WTC11 (cell line): ENCODE results near the gene PIMREG. TPM values are rescaled to one million over a fixed set of nuclear protein-coding genes. Genes with fewer than 3 reads are reported as not detected.

Experiments
- ATAC-seq: fragments of 200-7000 bp; cut with Tn5 transposase; 2 replicates; pipeline ENCODE4 v1.10.0; 2021; ENCODE audit warnings: mild to moderate bottlenecking, moderate library complexity
- CTCF ChIA-PET: fragments of 300-600 bp; sonication (Branson Sonifier 250); formaldehyde crosslinking; loops from one replicate; lab custom pipeline; 2021; ENCODE audit warnings: antibody characterized with exemption; lab: Charles Lee
- POLR2A ChIA-PET: fragments of 350-600 bp; sonication (Branson Sonifier 250); formaldehyde crosslinking; loops from one replicate; lab custom pipeline; 2021; ENCODE audit warnings: antibody characterized with exemption; lab: Charles Lee
- DNase-seq: peaks from one replicate; pipeline ENCODE4 v3.0.0; 2021; ENCODE audit warnings: low spot score
- H3K27ac Mint-ChIP-seq: 2 replicates; pipeline ENCODE4 v1.8.0; 2021; ENCODE audit warnings: mixed read lengths
- H3K27me3 Mint-ChIP-seq: 2 replicates; pipeline ENCODE4 v1.8.0; 2021; ENCODE audit warnings: low read depth, mild to moderate bottlenecking, moderate library complexity, mixed read lengths
- H3K36me3 Mint-ChIP-seq: 2 replicates; pipeline ENCODE4 v1.8.0; 2021; ENCODE audit warnings: mixed read lengths
- H3K4me1 Mint-ChIP-seq: 2 replicates; pipeline ENCODE4 v1.8.0; 2022; ENCODE audit warnings: mixed read lengths
- H3K4me3 Mint-ChIP-seq: 2 replicates; pipeline ENCODE4 v1.8.0; 2021; ENCODE audit warnings: mild to moderate bottlenecking, moderate library complexity, mixed read lengths
- H3K9me3 Mint-ChIP-seq: 2 replicates; pipeline ENCODE4 v1.8.0; 2021; ENCODE audit warnings: mixed read lengths
- CBFB ChIP-seq: sonication (generic); formaldehyde crosslinking; IDR thresholded peaks from 2 replicates; pipeline ENCODE4 v1.8.1; 2022; ENCODE audit warnings: mild to moderate bottlenecking, low read depth, missing genetic modification reagents
- ETV6 ChIP-seq: sonication (generic); formaldehyde crosslinking; IDR thresholded peaks from 2 replicates; pipeline ENCODE4 v1.8.1; 2022; ENCODE audit warnings: mild to moderate bottlenecking, missing genetic modification reagents
- FOXJ3 ChIP-seq: sonication (generic); formaldehyde crosslinking; IDR thresholded peaks from 2 replicates; pipeline ENCODE4 v1.9.0; 2021; ENCODE audit warnings: missing genetic modification reagents, mild to moderate bottlenecking, borderline replicate concordance
- GABPB1 ChIP-seq: sonication (generic); formaldehyde crosslinking; IDR thresholded peaks from 2 replicates; pipeline ENCODE4 v1.8.1; 2023; ENCODE audit warnings: mild to moderate bottlenecking, missing genetic modification reagents
- GTF2I ChIP-seq: fragments of 250-450 bp; sonication (Bioruptor Pico); conservative IDR thresholded peaks from 2 replicates; pipeline ENCODE4 v1.4.0; 2021; ENCODE audit warnings: mild to moderate bottlenecking
- JAZF1 ChIP-seq: fragments of 250-450 bp; sonication (Bioruptor Pico); IDR thresholded peaks from 2 replicates; pipeline ENCODE4 v1.9.0; 2021; ENCODE audit warnings: moderate library complexity, mild to moderate bottlenecking, inconsistent platforms
- JUN ChIP-seq: sonication (generic); formaldehyde crosslinking; IDR thresholded peaks from 2 replicates; pipeline ENCODE4 v1.8.0; 2023; ENCODE audit warnings: mild to moderate bottlenecking, missing genetic modification reagents
- KAT7 ChIP-seq: sonication (generic); formaldehyde crosslinking; IDR thresholded peaks from 2 replicates; pipeline ENCODE4 v1.8.1; 2023; ENCODE audit warnings: missing genetic modification reagents, mild to moderate bottlenecking, borderline replicate concordance
- MYBL2 ChIP-seq: sonication (generic); formaldehyde crosslinking; IDR thresholded peaks from 2 replicates; pipeline ENCODE4 v1.8.1; 2023; ENCODE audit warnings: mild to moderate bottlenecking, moderate library complexity, missing genetic modification reagents
- NFE2L1 ChIP-seq: sonication (generic); formaldehyde crosslinking; IDR thresholded peaks from 2 replicates; pipeline ENCODE4 v1.8.1; 2023; ENCODE audit warnings: missing genetic modification reagents
- RELA ChIP-seq: sonication (generic); formaldehyde crosslinking; IDR thresholded peaks from 2 replicates; pipeline ENCODE4 v1.8.1; 2022; ENCODE audit warnings: missing genetic modification reagents, mild to moderate bottlenecking, borderline replicate concordance
- RORB ChIP-seq: fragments of 250-450 bp; sonication (Bioruptor Pico); IDR thresholded peaks from 2 replicates; pipeline ENCODE4 v1.9.0; 2021; ENCODE audit warnings: mild to moderate bottlenecking
- ZNF232 ChIP-seq: sonication (generic); formaldehyde crosslinking; IDR thresholded peaks from 2 replicates; pipeline ENCODE4 v1.8.0; 2022; ENCODE audit warnings: mild to moderate bottlenecking, missing genetic modification reagents
- ZNF423 ChIP-seq: fragments of 250-450 bp; sonication (Bioruptor Pico); IDR thresholded peaks from 2 replicates; pipeline ENCODE4 v2.1.2; 2022; ENCODE audit warnings: mild to moderate bottlenecking, moderate library complexity
- total RNA-seq: library from RNA; stranded (reverse); gene quantifications from 3 replicates; pipeline ENCODE4 v1.2.3, GENCODE V29; 2021
- TF ChIP-seq, protein P1 (sequence below): fragments of 250-450 bp; sonication (Bioruptor Pico); IDR thresholded peaks from 2 replicates; pipeline ENCODE4 v1.9.0; 2021; ENCODE audit warnings: mild to moderate bottlenecking
- TF ChIP-seq, protein P2 (sequence below): fragments of 250-450 bp; sonication (Bioruptor Pico); conservative IDR thresholded peaks from 2 replicates; pipeline ENCODE4 v1.9.0; 2021; ENCODE audit warnings: mild to moderate bottlenecking
- TF ChIP-seq, protein P3 (sequence below): sonication (generic); formaldehyde crosslinking; IDR thresholded peaks from 2 replicates; pipeline ENCODE4 v1.8.1; 2023; ENCODE audit warnings: mild to moderate bottlenecking, missing genetic modification reagents, moderate library complexity
- TF ChIP-seq, protein P4 (sequence below): fragments of 250-450 bp; sonication (Bioruptor Pico); IDR thresholded peaks from 2 replicates; pipeline ENCODE4 v1.8.0; 2021; ENCODE audit warnings: mild to moderate bottlenecking
- TF ChIP-seq, protein P5 (sequence below): sonication (generic); formaldehyde crosslinking; IDR thresholded peaks from 2 replicates; pipeline ENCODE4 v1.8.0; 2022; ENCODE audit warnings: missing genetic modification reagents
- TF ChIP-seq, protein P6 (sequence below): sonication (generic); formaldehyde crosslinking; IDR thresholded peaks from 2 replicates; pipeline ENCODE4 v1.8.0; 2022; ENCODE audit warnings: mild to moderate bottlenecking, missing genetic modification reagents
- TF ChIP-seq, protein P7 (sequence below): sonication (generic); formaldehyde crosslinking; conservative IDR thresholded peaks from 2 replicates; pipeline ENCODE4 v1.8.1; 2023; ENCODE audit warnings: mild to moderate bottlenecking, low read depth, missing genetic modification reagents, moderate library complexity

Gene PIMREG
- total RNA-seq, 1 experiment from 2014 or later = 92.2 TPM

DNA sequence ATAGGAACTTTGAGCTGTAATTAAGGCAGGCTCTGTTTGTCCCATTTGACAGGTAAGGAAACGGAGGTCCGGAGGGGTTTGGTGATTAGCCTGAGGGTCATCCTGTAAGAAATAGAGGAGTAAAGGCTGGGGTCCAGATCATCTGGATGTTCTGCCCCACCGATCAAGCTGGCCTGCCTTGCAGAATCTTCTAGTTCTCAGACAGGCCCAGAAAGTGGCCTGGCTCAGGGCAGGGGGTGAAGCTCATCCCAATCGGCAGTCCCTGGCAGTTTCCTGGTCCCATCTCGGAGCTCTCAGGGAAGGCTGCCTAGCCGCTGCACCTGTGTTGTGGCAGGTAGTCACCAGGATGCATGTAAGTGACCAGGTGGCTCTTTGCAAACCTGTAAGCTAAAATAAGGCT, 4.2 kb downstream of the PIMREG start:
- no peak for DNase-seq
- H3K9me3 Mint-ChIP-seq = no peaks in the 10 kb centered on the region
- ATAC-seq = no peak
- TF ChIP-seq, protein P1, sequence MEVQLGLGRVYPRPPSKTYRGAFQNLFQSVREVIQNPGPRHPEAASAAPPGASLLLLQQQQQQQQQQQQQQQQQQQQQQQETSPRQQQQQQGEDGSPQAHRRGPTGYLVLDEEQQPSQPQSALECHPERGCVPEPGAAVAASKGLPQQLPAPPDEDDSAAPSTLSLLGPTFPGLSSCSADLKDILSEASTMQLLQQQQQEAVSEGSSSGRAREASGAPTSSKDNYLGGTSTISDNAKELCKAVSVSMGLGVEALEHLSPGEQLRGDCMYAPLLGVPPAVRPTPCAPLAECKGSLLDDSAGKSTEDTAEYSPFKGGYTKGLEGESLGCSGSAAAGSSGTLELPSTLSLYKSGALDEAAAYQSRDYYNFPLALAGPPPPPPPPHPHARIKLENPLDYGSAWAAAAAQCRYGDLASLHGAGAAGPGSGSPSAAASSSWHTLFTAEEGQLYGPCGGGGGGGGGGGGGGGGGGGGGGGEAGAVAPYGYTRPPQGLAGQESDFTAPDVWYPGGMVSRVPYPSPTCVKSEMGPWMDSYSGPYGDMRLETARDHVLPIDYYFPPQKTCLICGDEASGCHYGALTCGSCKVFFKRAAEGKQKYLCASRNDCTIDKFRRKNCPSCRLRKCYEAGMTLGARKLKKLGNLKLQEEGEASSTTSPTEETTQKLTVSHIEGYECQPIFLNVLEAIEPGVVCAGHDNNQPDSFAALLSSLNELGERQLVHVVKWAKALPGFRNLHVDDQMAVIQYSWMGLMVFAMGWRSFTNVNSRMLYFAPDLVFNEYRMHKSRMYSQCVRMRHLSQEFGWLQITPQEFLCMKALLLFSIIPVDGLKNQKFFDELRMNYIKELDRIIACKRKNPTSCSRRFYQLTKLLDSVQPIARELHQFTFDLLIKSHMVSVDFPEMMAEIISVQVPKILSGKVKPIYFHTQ (CRISPR knock-in tag) = no peak
- TF ChIP-seq ZNF423 = no peak
- no peak for TF ChIP-seq KAT7 (CRISPR knock-in tag)
- no peak for TF ChIP-seq FOXJ3 (CRISPR knock-in tag)
- no peak for TF ChIP-seq RORB (CRISPR knock-in tag)
- TF ChIP-seq RELA (CRISPR knock-in tag) = no peak
- TF ChIP-seq ETV6 (CRISPR knock-in tag) = no peak
- no peak for TF ChIP-seq CBFB (CRISPR knock-in tag)
- TF ChIP-seq, all 79 proteins: peak for 0
- Mint-ChIP-seq H3K27ac (no peak overlapping the region), H3K4me3 (no peak overlapping the region), H3K36me3 (peaks cover 49% of the 10 kb centered on the region), H3K4me1 (peaks cover 62% of the 10 kb centered on the region), H3K27me3 (no peaks in the 10 kb centered on the region; the same call in 1 of the 2 replicates)
- CTCF ChIA-PET = interaction anchor here (0.8 kb wide), 1 partner anchor 25 kb away, joined by 4 read pairs; no protein-coding TSS in a partner anchor
- POLR2A ChIA-PET = no interaction called here

DNA sequence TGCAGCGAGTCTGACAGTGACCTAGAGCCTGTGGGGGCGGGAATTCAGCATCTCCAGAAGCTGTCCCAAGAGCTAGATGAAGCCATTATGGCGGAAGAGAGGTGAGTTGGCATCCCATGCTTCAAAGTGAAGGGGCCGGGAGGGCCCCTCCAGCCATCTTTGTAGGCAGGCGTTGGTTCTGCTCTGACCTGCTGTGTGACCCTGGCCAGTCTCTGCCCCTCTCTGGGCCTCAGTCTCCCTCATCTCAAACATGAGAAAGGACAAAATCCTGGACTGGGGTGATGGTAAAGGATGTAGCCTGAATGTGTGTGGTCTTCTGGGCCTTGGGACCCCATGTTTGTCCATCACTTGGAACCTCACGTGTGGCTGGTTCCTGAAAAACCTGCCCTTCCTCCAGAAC, 5.1 kb downstream of the PIMREG start:
- DNase-seq = no peak
- no peaks in the 10 kb centered on the region; the same call in 1 of the 2 replicates for H3K27me3 Mint-ChIP-seq
- H3K4me3 Mint-ChIP-seq = no peak overlapping the region
- ChIA-PET CTCF (no interaction called here), POLR2A (no interaction called here)
- peaks cover 66% of the 10 kb centered on the region for H3K4me1 Mint-ChIP-seq
- H3K36me3 Mint-ChIP-seq = peaks cover 48% of the 10 kb centered on the region
- no peak for ATAC-seq
- no peak overlapping the region; the same call in 1 of the 2 replicates for H3K27ac Mint-ChIP-seq
- no peaks in the 10 kb centered on the region for H3K9me3 Mint-ChIP-seq
- TF ChIP-seq MYBL2 (CRISPR knock-in tag) (no peak), JUN (no peak), NFE2L1 (CRISPR knock-in tag) (no peak), GABPB1 (CRISPR knock-in tag) (no peak), GTF2I (CRISPR knock-in tag) (no peak), JAZF1 (CRISPR knock-in tag) (no peak), ZNF232 (CRISPR knock-in tag) (no peak)
- TF ChIP-seq, protein P2, sequence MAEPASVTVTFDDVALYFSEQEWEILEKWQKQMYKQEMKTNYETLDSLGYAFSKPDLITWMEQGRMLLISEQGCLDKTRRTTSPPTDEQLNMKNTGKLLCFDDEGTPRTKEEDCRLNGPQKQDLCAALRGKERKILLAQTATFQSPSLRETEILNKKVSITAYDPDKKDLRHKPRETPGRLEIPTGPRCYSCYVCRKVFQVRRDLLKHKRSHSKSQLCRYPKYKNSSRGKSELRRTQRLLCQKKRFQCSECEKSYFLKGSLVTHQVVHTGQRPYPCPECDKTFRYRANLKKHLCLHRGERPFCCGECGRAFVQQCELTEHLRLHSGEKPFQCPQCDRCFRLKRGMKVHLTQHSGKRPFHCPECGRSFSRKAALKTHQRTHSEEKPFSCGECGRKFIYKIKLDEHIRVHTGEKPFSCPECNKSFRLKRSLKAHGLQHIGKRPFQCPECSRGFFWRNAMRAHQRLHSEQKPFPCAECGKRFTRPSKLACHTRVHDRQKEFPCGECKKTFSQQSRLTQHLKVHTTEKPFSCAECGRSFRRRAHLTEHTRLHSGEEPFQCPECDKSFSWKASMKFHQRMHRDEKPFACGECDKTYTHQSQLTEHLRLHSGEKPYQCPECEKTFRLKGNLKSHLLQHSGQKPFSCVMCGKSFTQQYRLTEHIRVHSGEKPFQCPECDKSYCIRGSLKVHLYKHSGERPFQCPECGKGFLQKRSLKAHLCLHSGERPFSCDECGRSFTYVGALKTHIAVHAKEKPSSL (CRISPR knock-in tag) = no peak
- TF ChIP-seq, protein P3, sequence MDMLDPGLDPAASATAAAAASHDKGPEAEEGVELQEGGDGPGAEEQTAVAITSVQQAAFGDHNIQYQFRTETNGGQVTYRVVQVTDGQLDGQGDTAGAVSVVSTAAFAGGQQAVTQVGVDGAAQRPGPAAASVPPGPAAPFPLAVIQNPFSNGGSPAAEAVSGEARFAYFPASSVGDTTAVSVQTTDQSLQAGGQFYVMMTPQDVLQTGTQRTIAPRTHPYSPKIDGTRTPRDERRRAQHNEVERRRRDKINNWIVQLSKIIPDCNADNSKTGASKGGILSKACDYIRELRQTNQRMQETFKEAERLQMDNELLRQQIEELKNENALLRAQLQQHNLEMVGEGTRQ (CRISPR knock-in tag) = no peak
- TF ChIP-seq, protein P4, sequence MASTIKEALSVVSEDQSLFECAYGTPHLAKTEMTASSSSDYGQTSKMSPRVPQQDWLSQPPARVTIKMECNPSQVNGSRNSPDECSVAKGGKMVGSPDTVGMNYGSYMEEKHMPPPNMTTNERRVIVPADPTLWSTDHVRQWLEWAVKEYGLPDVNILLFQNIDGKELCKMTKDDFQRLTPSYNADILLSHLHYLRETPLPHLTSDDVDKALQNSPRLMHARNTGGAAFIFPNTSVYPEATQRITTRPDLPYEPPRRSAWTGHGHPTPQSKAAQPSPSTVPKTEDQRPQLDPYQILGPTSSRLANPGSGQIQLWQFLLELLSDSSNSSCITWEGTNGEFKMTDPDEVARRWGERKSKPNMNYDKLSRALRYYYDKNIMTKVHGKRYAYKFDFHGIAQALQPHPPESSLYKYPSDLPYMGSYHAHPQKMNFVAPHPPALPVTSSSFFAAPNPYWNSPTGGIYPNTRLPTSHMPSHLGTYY (CRISPR knock-in tag) = no peak
- TF ChIP-seq, protein P5, sequence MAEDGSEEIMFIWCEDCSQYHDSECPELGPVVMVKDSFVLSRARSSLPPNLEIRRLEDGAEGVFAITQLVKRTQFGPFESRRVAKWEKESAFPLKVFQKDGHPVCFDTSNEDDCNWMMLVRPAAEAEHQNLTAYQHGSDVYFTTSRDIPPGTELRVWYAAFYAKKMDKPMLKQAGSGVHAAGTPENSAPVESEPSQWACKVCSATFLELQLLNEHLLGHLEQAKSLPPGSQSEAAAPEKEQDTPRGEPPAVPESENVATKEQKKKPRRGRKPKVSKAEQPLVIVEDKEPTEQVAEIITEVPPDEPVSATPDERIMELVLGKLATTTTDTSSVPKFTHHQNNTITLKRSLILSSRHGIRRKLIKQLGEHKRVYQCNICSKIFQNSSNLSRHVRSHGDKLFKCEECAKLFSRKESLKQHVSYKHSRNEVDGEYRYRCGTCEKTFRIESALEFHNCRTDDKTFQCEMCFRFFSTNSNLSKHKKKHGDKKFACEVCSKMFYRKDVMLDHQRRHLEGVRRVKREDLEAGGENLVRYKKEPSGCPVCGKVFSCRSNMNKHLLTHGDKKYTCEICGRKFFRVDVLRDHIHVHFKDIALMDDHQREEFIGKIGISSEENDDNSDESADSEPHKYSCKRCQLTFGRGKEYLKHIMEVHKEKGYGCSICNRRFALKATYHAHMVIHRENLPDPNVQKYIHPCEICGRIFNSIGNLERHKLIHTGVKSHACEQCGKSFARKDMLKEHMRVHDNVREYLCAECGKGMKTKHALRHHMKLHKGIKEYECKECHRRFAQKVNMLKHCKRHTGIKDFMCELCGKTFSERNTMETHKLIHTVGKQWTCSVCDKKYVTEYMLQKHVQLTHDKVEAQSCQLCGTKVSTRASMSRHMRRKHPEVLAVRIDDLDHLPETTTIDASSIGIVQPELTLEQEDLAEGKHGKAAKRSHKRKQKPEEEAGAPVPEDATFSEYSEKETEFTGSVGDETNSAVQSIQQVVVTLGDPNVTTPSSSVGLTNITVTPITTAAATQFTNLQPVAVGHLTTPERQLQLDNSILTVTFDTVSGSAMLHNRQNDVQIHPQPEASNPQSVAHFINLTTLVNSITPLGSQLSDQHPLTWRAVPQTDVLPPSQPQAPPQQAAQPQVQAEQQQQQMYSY (CRISPR knock-in tag) = no peak
- TF ChIP-seq, protein P6, sequence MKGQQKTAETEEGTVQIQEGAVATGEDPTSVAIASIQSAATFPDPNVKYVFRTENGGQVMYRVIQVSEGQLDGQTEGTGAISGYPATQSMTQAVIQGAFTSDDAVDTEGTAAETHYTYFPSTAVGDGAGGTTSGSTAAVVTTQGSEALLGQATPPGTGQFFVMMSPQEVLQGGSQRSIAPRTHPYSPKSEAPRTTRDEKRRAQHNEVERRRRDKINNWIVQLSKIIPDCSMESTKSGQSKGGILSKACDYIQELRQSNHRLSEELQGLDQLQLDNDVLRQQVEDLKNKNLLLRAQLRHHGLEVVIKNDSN = no peak
- TF ChIP-seq, protein P7, sequence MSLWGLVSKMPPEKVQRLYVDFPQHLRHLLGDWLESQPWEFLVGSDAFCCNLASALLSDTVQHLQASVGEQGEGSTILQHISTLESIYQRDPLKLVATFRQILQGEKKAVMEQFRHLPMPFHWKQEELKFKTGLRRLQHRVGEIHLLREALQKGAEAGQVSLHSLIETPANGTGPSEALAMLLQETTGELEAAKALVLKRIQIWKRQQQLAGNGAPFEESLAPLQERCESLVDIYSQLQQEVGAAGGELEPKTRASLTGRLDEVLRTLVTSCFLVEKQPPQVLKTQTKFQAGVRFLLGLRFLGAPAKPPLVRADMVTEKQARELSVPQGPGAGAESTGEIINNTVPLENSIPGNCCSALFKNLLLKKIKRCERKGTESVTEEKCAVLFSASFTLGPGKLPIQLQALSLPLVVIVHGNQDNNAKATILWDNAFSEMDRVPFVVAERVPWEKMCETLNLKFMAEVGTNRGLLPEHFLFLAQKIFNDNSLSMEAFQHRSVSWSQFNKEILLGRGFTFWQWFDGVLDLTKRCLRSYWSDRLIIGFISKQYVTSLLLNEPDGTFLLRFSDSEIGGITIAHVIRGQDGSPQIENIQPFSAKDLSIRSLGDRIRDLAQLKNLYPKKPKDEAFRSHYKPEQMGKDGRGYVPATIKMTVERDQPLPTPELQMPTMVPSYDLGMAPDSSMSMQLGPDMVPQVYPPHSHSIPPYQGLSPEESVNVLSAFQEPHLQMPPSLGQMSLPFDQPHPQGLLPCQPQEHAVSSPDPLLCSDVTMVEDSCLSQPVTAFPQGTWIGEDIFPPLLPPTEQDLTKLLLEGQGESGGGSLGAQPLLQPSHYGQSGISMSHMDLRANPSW (CRISPR knock-in tag) = no peak
